CD4-positive, CD25-positive, alpha-beta regulatory T cell (primary cell): ENCODE data around the gene HS3ST5. TPM values are rescaled to one million over a fixed set of nuclear protein-coding genes. Genes with fewer than 3 reads are reported as not detected.
"Not testable (repeated sequence)": the region's sequence is repeated elsewhere in the genome, so short reads cannot be mapped to it uniquely, and the experiment has no call there.

Experiments used
- ATAC-seq, 2 donors: fragments of 150-1000 bp; cut with Tn5 transposase; one replicate each; pipeline ENCODE4 v1.10.0; 2021; ENCODE audit warnings: low read depth in 2 of 2, moderate number of reproducible peaks in 2 of 2, moderate library complexity in 1 of 2
- DNase-seq, 3 donors: peaks; one replicate each; pipeline versions ENCODE4 v3.0.0 to v3.0.0-alpha.2; 2012 to 2022; ENCODE audit warnings: mixed read lengths in 1 of 3
- H3K27ac ChIP-seq: one replicate; pipeline ENCODE4 v1.7.0; 2013; ENCODE audit warnings: mild to moderate bottlenecking, low read length; ENCODE audit not compliant: insufficient read depth, poor library complexity, severe bottlenecking
- H3K27me3 ChIP-seq: one replicate; pipeline ENCODE4 v1.7.0; 2013; ENCODE audit warnings: low read length; ENCODE audit not compliant: control insufficient read depth, insufficient read depth
- H3K36me3 ChIP-seq: one replicate; pipeline ENCODE4 v1.7.0; 2013; ENCODE audit warnings: mild to moderate bottlenecking, low read length, moderate library complexity; ENCODE audit not compliant: control insufficient read depth, insufficient read depth
- H3K4me1 ChIP-seq: 2 replicates; pipeline ENCODE4 v1.7.0; 2013; ENCODE audit warnings: mild to moderate bottlenecking, low read length; ENCODE audit not compliant: insufficient read depth, control insufficient read depth, poor library complexity, severe bottlenecking
- H3K4me3 ChIP-seq: one replicate; pipeline ENCODE4 v1.7.0; 2013; ENCODE audit warnings: low read depth, mild to moderate bottlenecking, low read length, moderate library complexity
- H3K9me3 ChIP-seq, 2 experiments: 1 replicate in 1 of 2; 2 replicates in 1 of 2; pipeline ENCODE4 v1.7.0; 2013; ENCODE audit warnings: low read length in 2 of 2, mild to moderate bottlenecking in 1 of 2, moderate library complexity in 1 of 2; ENCODE audit not compliant: control insufficient read depth in 2 of 2
- H3K27ac Mint-ChIP-seq, 3 donors: one replicate each; pipeline ENCODE4 v1.8.0; 2020 to 2022; ENCODE audit warnings: mild to moderate bottlenecking in 3 of 3, mixed read lengths in 3 of 3, moderate library complexity in 2 of 3
- H3K27me3 Mint-ChIP-seq: one replicate; pipeline ENCODE4 v1.8.0; 2022; ENCODE audit warnings: mild to moderate bottlenecking, mixed read lengths
- H3K36me3 Mint-ChIP-seq: one replicate; pipeline ENCODE4 v1.8.0; 2020; ENCODE audit warnings: mixed read lengths
- H3K4me1 Mint-ChIP-seq, 4 donors: one replicate each; pipeline ENCODE4 v1.8.0; 2020 to 2022; ENCODE audit warnings: mixed read lengths in 4 of 4, mild to moderate bottlenecking in 1 of 4
- H3K4me3 Mint-ChIP-seq, 4 donors: one replicate each; pipeline ENCODE4 v1.8.0; 2020 to 2022; ENCODE audit warnings: mild to moderate bottlenecking in 4 of 4, mixed read lengths in 4 of 4, moderate library complexity in 3 of 4
- H3K9me3 Mint-ChIP-seq, 7 donors: one replicate each; pipeline ENCODE4 v1.8.0; 2020 to 2022; ENCODE audit warnings: mixed read lengths in 7 of 7, mild to moderate bottlenecking in 3 of 7, moderate library complexity in 2 of 7
- polyA plus RNA-seq, 4 donors: library from polyadenylated mRNA; unstranded; fragments of 300-500 nt; fragmentation: Illumina TruSeq; gene quantifications; one replicate each; pipeline ENCODE4 v1.2.3, GENCODE V29; 2021
- total RNA-seq: library from RNA; stranded (reverse); gene quantifications from one replicate; pipeline ENCODE4 v1.2.3, GENCODE V29; 2022

The HS3ST5 gene
- total and polyA plus RNA-seq, 5 donors from 2014 or later: not detected

DNA sequence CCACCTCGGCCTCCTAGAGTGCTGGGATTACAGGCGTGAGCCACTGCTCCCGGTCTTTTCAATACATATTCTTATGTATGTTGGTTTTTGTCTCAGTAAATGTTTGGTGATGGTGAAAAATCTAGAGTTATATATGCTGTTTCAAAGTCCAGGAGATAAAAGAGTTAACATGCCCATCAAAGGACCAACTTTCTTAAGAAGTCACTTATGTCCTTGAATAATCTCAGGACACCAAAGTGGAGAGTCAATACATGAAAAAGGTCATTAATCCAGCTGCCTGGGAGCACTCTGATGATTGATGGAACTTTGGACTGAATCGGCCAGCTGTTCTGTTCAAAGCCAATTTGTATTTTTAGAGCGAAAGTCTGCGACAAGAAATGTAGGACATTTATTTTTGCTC is 312.1 kb downstream of the HS3ST5 start:
- H3K4me3 ChIP-seq: no peak overlapping the region
- no peak overlapping the region for H3K4me3 Mint-ChIP-seq
- no peaks in the 10 kb centered on the region for H3K36me3 ChIP-seq
- H3K27ac ChIP-seq: no peak overlapping the region
- no peaks in the 10 kb centered on the region for H3K4me1 Mint-ChIP-seq
- ATAC-seq (no peak), DNase-seq (no peak)
- H3K9me3 Mint-ChIP-seq: peaks cover 0 to 4% (median 1%) of the 10 kb centered on the region in 7 donors
- no peak overlapping the region for H3K27ac Mint-ChIP-seq
- H3K27me3 ChIP-seq: peaks cover 2% of the 10 kb centered on the region
- H3K9me3 ChIP-seq: no peaks in the 10 kb centered on the region
- no peaks in the 10 kb centered on the region for H3K4me1 ChIP-seq
- peaks cover 5% of the 10 kb centered on the region for H3K27me3 Mint-ChIP-seq
- no peaks in the 10 kb centered on the region for H3K36me3 Mint-ChIP-seq

DNA sequence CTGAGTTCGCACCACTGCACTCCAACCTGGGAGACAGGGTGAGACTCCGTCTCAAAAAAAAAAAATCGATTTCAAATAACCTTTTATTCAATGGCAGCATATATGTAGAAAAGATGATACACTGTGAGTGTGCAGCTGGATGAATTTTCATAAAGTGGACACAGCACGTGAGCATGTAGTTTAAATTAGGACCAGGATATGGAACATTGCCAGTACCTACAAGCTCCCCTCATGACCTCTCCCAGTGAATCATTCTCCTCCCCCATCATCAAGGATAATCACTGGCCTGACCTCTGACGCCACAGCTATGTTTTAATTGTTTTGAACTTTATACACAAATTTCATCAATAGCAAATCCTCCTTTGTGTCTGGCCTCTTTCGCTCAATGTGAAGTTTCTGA is 318.1 kb downstream of the HS3ST5 start:
- Mint-ChIP-seq H3K27me3 (peaks cover 11% of the 10 kb centered on the region), H3K4me3 (no peak overlapping the region), H3K27ac (no peak overlapping the region), H3K9me3 (peaks cover 0 to 2% (median 0%) of the 10 kb centered on the region in 7 donors), H3K36me3 (no peaks in the 10 kb centered on the region), H3K4me1 (no peaks in the 10 kb centered on the region)
- Histone ChIP-seq H3K36me3 (no peaks in the 10 kb centered on the region), H3K27ac (no peak overlapping the region), H3K4me1 (no peaks in the 10 kb centered on the region), H3K27me3 (no peaks in the 10 kb centered on the region), H3K9me3 (no peaks in the 10 kb centered on the region), H3K4me3 (no peak overlapping the region)
- DNase-seq (no peak), ATAC-seq (no peak)

DNA sequence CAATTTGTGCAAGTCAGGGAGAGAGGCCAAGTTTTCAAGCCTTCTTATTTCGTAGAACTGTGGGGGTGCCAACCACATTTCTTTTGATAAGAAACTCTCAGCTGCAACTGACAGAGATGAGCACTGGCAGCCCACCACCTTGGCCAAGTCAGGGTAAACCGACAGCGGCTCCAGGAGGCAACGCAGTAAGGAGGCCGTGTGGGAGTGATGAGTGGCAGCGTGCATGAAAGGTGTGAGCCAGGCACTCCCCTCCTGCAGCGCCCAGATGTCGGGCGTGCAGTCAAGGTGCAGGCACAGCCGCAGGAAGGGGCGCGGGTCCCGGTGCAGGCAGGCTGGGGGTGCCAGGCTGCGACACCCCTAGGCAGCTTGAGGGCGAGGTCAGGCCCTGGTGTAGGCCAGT is 322.6 kb downstream of the HS3ST5 start:
- peaks cover 11% of the 10 kb centered on the region for H3K27me3 Mint-ChIP-seq
- no peaks in the 10 kb centered on the region for H3K9me3 Mint-ChIP-seq
- ATAC-seq (no peak), DNase-seq (no peak)
- H3K4me3 Mint-ChIP-seq: no peak overlapping the region
- Histone ChIP-seq H3K9me3 (no peaks in the 10 kb centered on the region), H3K4me1 (no peaks in the 10 kb centered on the region), H3K36me3 (no peaks in the 10 kb centered on the region), H3K4me3 (no peak overlapping the region), H3K27ac (no peak overlapping the region), H3K27me3 (no peaks in the 10 kb centered on the region)
- no peaks in the 10 kb centered on the region for H3K36me3 Mint-ChIP-seq
- H3K27ac Mint-ChIP-seq: no peak overlapping the region
- H3K4me1 Mint-ChIP-seq: no peaks in the 10 kb centered on the region

DNA sequence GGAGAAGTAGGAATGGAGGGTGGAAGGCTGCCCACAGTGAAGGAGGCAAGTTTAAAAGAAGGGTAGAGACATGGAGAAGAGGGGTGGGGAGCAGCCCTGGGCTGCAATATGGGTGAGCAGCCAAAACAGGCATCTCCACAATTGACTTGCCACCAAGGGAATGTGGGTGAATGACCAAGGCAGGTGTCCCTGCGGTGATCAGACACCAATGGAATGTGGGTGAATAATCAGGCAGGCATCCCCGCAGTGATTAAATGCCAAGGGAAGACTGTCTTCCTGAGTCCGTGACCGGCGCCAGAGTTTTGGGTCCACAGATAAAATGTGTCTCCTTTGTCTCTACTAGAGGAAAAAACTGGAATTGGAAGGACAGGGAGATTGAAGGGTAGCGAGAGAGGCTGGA is 325.7 kb downstream of the HS3ST5 start:
- not testable (repeated sequence) for H3K4me1 Mint-ChIP-seq, DNase-seq, H3K4me1 ChIP-seq, ATAC-seq, H3K4me3 ChIP-seq, H3K9me3 ChIP-seq, H3K27me3 ChIP-seq, H3K27me3 Mint-ChIP-seq, H3K27ac Mint-ChIP-seq, H3K36me3 ChIP-seq, H3K9me3 Mint-ChIP-seq, H3K36me3 Mint-ChIP-seq, H3K27ac ChIP-seq, H3K4me3 Mint-ChIP-seq

DNA sequence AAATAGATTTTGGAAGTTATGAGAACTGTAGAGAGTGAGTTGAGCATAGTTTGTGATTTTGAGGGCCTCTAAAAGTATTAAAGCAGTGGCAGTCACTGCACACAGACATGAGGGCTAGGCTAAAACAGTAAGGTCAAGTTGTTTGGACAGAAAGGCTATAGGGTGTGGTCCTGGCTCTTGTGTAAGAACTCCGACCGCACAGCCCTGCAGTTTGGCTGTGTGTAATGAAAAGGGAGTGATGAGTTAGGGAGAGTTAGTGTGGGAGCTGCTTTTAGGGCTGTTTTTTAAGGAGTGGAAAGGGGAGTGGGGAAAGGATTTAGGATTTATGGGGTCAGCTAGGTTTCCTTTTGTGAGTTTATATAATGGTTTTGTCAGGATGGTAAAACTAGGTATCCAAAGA is 328.7 kb downstream of the HS3ST5 start:
- not testable (repeated sequence) for H3K27ac ChIP-seq, ATAC-seq, H3K36me3 ChIP-seq, H3K27me3 ChIP-seq, H3K4me1 ChIP-seq, H3K36me3 Mint-ChIP-seq, H3K27me3 Mint-ChIP-seq, DNase-seq, H3K9me3 Mint-ChIP-seq, H3K4me1 Mint-ChIP-seq, H3K27ac Mint-ChIP-seq, H3K4me3 Mint-ChIP-seq, H3K9me3 ChIP-seq, H3K4me3 ChIP-seq

DNA sequence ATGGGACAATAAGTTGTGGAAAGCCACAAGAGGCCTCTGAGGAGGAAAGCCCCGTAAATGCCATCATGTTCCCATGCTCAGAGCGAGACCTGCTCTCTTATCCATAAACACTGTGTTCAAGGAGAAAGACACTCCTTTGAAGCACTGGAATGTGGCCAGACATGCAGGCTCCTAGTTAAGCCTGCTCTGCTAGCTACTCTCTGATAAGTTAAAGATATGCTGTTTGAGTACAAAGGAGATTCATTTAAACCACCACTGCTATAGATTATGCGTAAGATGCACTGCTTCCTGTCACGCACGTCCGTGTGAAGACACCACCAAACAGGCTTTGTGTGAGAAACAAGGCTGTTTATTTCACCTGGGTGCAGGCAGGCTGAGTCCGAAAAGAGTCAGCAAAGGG is 331.3 kb downstream of the HS3ST5 start:
- H3K36me3 Mint-ChIP-seq, H3K36me3 ChIP-seq, ATAC-seq, H3K27me3 ChIP-seq, H3K4me3 ChIP-seq, H3K27ac ChIP-seq, H3K9me3 Mint-ChIP-seq, H3K9me3 ChIP-seq, H3K4me1 ChIP-seq: not testable (repeated sequence)
- peak in 1 of 3 donors; percentile 54 for DNase-seq
- Mint-ChIP-seq H3K4me1 (peaks cover 0 to 16% (median 11%) of the 10 kb centered on the region in 4 donors), H3K27me3 (peaks cover 23% of the 10 kb centered on the region), H3K27ac (peak overlapping the region in 1 of 3 donors; percentile 60), H3K4me3 (peak overlapping the region in 1 of 4 donors; percentile 4)

DNA sequence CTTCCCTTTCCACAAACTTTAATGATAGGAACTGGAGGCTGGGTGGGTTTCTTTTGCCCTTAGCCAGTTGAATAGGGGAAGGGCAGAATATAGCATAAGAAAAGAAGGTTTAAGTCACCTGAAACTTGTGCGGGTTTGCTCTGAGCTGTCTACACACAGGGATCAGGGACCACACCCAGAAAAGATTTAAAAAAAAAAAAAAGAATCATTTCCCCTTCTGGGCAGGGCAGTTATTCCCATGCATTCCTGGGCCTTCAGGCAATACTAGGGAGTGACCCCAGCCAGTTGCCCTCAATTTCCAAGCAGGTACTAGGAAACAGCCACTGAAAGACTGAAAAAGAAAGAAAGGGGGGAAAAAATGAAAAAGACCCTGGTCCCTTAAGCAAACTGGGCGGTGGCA is 332.3 kb downstream of the HS3ST5 start:
- Histone ChIP-seq H3K27ac (no peak overlapping the region), H3K27me3 (peaks cover 6% of the 10 kb centered on the region), H3K4me1 (no peaks in the 10 kb centered on the region), H3K4me3 (no peak overlapping the region), H3K36me3 (no peaks in the 10 kb centered on the region), H3K9me3 (no peaks in the 10 kb centered on the region)
- Mint-ChIP-seq H3K4me3 (no peak overlapping the region), H3K4me1 (peaks cover 0 to 16% (median 11%) of the 10 kb centered on the region in 4 donors), H3K27ac (no peak overlapping the region), H3K9me3 (peaks cover 0 to 2% (median 0%) of the 10 kb centered on the region in 7 donors), H3K27me3 (peaks cover 17% of the 10 kb centered on the region), H3K36me3 (no peaks in the 10 kb centered on the region)
- ATAC-seq (no peak), DNase-seq (no peak)

DNA sequence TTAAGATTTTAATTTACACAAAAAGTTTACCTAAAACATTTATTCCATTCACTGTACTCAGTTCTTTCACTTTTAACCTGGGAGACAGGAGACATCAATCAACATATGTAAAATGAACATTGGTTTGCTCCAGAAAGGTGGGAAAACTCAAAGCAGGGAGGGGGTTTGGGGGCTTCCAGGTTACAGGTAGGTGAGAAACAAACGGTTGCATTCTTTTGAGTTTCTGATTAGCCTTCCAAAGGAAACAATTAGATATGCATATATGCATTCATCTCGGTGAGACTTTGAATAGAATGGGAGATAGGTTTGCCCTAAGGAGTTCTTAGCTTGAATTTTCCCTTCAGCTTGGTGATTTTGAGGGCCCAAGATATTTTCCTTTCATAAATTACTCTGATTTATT is 333.6 kb downstream of the HS3ST5 start:
- DNase-seq (no peak), ATAC-seq (no peak)
- H3K27ac Mint-ChIP-seq: no peak overlapping the region
- no peaks in the 10 kb centered on the region for H3K9me3 ChIP-seq
- peaks cover 9% of the 10 kb centered on the region for H3K27me3 ChIP-seq
- H3K27ac ChIP-seq: no peak overlapping the region
- no peak overlapping the region for H3K4me3 ChIP-seq
- H3K4me3 Mint-ChIP-seq: no peak overlapping the region
- peaks cover 23% of the 10 kb centered on the region for H3K27me3 Mint-ChIP-seq
- no peaks in the 10 kb centered on the region for H3K36me3 Mint-ChIP-seq
- no peaks in the 10 kb centered on the region for H3K36me3 ChIP-seq
- H3K4me1 ChIP-seq: no peaks in the 10 kb centered on the region
- H3K4me1 Mint-ChIP-seq: peaks cover 0 to 16% (median 11%) of the 10 kb centered on the region in 4 donors
- peaks cover 0 to 3% (median 0%) of the 10 kb centered on the region in 7 donors for H3K9me3 Mint-ChIP-seq
